A673 (cell line): ENCODE measurements around the gene GON4L. TPM values are rescaled to one million over a fixed set of nuclear protein-coding genes. Genes with fewer than 3 reads are reported as not detected.
"Not testable (repeated sequence)": the region's sequence is repeated elsewhere in the genome, so short reads cannot be mapped to it uniquely, and the experiment has no call there.

ENCODE experiments used
- BruUV-seq: library from RNA; stranded (reverse); fragments of 400-500 nt; replicated peaks from 2 replicates; lab custom pipeline; 2021; lab: Mats Ljungman, UMichigan
- CTCF ChIA-PET: fragments of 300-600 bp; sonication (Branson Sonifier 250); formaldehyde crosslinking; loops from one replicate; lab custom pipeline; 2022; ENCODE audit warnings: antibody characterized with exemption; lab: Charles Lee
- POLR2A ChIA-PET: fragments of 300-600 bp; sonication (Branson Sonifier 250); formaldehyde crosslinking; loops from one replicate; lab custom pipeline; 2022; ENCODE audit warnings: antibody characterized with exemption; ENCODE audit not compliant: low non-redundant PET; lab: Charles Lee
- DNase-seq: peaks from one replicate; pipeline ENCODE4 v3.0.0-alpha.2; 2015; ENCODE audit warnings: low spot score
- H3K27ac ChIP-seq: fragments of 200-600 bp; sonication (generic); 2 replicates; pipeline ENCODE4 v1.5.1; 2016; ENCODE audit warnings: mixed run types, low read depth, mild to moderate bottlenecking, mixed read lengths, antibody characterized with exemption, low read length; ENCODE audit not compliant: poor library complexity, severe bottlenecking
- H3K27me3 ChIP-seq: fragments of 200-600 bp; sonication (generic); replicated peaks from 2 replicates; pipeline ENCODE4 v1.6.1; 2017; ENCODE audit warnings: mixed run types, low read depth, mild to moderate bottlenecking, mixed read lengths, antibody characterized with exemption, low read length; ENCODE audit not compliant: insufficient read depth, poor library complexity
- H3K36me3 ChIP-seq: fragments of 200-600 bp; sonication (generic); 2 replicates; pipeline ENCODE4 v1.6.1; 2016; ENCODE audit warnings: mixed run types, mild to moderate bottlenecking, mixed read lengths, antibody characterized with exemption, low read length; ENCODE audit not compliant: insufficient read depth, poor library complexity, severe bottlenecking
- H3K4me1 ChIP-seq: fragments of 200-600 bp; sonication (generic); 2 replicates; pipeline ENCODE4 v1.6.1; 2017; ENCODE audit warnings: mixed run types, mild to moderate bottlenecking, mixed read lengths, antibody characterized with exemption, low read length; ENCODE audit not compliant: insufficient read depth, poor library complexity, severe bottlenecking
- H3K4me3 ChIP-seq: fragments of 200-600 bp; sonication (generic); 2 replicates; pipeline ENCODE4 v1.5.1; 2016; ENCODE audit warnings: low read depth, mixed run types, mild to moderate bottlenecking, mixed read lengths, low read length; ENCODE audit not compliant: poor library complexity, severe bottlenecking
- H3K9me3 ChIP-seq: fragments of 200-600 bp; sonication (generic); 2 replicates; pipeline ENCODE4 v1.6.1; 2016; ENCODE audit warnings: mixed run types, low read depth, mild to moderate bottlenecking, mixed read lengths, antibody characterized with exemption, low read length; ENCODE audit not compliant: poor library complexity, severe bottlenecking
- EZH2 ChIP-seq: fragments of 200-600 bp; sonication (generic); IDR thresholded peaks from 2 replicates; pipeline ENCODE4 v1.6.1; 2017; ENCODE audit warnings: borderline replicate concordance, low read depth, mild to moderate bottlenecking, mixed read lengths, antibody characterized with exemption, low read length; ENCODE audit not compliant: poor library complexity, severe bottlenecking
- intact Hi-C: fragments of 100-400 bp; cut with micrococcal nuclease; formaldehyde crosslinking; loops from one replicate; pipeline ENCODE4 v1.10.0; 2022; ENCODE audit not compliant: unreplicated experiment
- total RNA-seq: library from RNA; stranded (reverse); gene quantifications from 2 replicates; pipeline ENCODE4 v1.2.3, GENCODE V29; 2021
- TF ChIP-seq, protein P1 (sequence below): fragments of 300-800, 200-600 bp; sonication (generic); conservative IDR thresholded peaks from 2 replicates; pipeline ENCODE4 v1.5.1; 2017; ENCODE audit warnings: low read depth, mild to moderate bottlenecking, antibody characterized with exemption, low read length, moderate library complexity, mixed read lengths

GON4L gene
- total RNA-seq, 1 experiment from 2014 or later = 55.7 TPM

DNA sequence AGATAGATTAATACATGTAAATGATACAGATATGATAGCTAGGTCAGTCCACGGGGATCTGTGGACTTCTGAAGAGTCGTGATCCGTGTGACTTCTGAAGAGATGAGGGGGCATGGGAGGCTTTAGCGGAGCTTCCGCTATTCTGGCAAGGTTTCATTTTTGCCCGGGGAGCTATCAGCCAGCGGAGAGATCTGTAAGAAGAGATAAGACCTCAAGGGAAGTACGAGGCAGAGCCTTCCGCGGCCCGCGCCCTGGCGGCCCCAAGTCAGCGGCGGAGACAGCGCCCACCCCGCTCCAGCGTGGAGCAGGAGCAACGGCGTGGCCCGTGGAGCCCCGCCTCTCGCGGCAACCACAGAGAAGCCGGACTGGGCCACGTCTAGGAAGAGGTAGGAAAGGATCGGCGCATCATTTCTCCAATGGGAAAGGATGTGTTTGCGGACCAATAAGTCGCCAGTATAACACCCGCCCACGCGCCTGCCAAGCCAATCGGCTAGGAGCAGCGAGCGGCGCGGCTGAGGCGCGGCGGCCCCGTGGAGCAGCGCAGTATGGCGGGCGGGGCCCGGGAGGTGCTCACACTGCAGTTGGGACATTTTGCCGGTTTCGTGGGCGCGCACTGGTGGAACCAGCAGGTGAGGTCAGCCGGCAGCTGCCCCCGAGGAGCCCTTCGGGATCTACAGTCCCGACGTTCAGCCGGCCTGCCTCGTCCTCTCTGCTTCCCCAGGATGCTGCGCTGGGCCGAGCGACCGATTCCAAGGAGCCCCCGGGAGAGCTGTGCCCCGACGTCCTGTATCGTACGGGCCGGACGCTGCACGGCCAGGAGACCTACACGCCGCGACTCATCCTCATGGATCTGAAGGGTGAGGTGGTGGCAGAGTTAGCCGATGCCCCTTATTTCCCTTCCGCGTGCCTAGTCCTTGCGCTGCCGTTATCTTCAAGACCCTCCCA is 111.5 kb downstream of the GON4L start:
- CTCF ChIA-PET = interaction anchor here (0.5 kb wide), 1 partner anchor 94 kb away, joined by 3 read pairs; no protein-coding TSS in a partner anchor

DNA sequence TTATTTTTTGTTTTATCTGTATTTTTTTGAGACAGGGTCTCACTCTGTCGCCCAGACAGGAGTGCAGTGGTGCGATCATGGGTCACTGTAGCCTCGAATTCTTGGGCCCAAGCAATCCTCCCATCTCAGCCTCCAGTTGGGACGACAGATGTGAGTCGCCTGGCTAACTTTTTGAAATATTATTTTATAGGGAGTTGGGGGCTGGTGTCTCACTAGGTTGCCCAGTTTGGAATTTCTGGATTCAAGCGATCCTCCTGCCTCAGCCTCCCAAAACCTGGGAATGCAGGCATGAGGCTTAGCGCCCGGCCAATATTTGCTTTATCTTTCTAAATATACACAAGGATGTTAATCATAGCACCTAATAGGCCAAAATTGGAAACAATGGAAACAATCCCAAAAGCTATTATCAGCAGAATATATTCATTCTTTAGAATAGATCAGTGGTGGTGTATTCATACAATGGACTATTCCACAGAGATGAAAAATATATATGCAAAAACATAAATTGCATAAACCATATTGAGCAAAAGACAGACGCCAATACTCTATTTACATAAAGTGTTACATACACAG is 112.2 kb downstream of the GON4L start:
- peaks cover 5% of the 10 kb centered on the region for H3K4me1 ChIP-seq
- H3K4me3 ChIP-seq = peak overlapping the region; percentile 56
- TF ChIP-seq EZH2 = no peak
- TF ChIP-seq, protein P1, sequence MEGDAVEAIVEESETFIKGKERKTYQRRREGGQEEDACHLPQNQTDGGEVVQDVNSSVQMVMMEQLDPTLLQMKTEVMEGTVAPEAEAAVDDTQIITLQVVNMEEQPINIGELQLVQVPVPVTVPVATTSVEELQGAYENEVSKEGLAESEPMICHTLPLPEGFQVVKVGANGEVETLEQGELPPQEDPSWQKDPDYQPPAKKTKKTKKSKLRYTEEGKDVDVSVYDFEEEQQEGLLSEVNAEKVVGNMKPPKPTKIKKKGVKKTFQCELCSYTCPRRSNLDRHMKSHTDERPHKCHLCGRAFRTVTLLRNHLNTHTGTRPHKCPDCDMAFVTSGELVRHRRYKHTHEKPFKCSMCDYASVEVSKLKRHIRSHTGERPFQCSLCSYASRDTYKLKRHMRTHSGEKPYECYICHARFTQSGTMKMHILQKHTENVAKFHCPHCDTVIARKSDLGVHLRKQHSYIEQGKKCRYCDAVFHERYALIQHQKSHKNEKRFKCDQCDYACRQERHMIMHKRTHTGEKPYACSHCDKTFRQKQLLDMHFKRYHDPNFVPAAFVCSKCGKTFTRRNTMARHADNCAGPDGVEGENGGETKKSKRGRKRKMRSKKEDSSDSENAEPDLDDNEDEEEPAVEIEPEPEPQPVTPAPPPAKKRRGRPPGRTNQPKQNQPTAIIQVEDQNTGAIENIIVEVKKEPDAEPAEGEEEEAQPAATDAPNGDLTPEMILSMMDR = no peak
- intact Hi-C loops = no loop called here
- CTCF ChIA-PET = no interaction called here
- no peaks in the 10 kb centered on the region for H3K27me3 ChIP-seq
- TSS peak; percentile 91 for BruUV-seq
- POLR2A ChIA-PET = no interaction called here
- peaks cover 12% of the 10 kb centered on the region for H3K36me3 ChIP-seq
- peak overlapping the region; percentile 74 for H3K27ac ChIP-seq
- H3K9me3 ChIP-seq = no peaks in the 10 kb centered on the region
- no peak for DNase-seq

More for the DNA sequence above, 111.5 kb downstream of the GON4L start:
- H3K36me3 ChIP-seq = peaks cover 12% of the 10 kb centered on the region
- POLR2A ChIA-PET = interaction anchor here (0.6 kb wide), 1 partner anchor 316 kb away, joined by 3 read pairs; no protein-coding TSS in a partner anchor
- peak overlapping the region; percentile 74 for H3K27ac ChIP-seq
- intact Hi-C loops, H3K4me1 ChIP-seq, BruUV-seq, H3K9me3 ChIP-seq, H3K27me3 ChIP-seq: not testable (repeated sequence)
- peak; percentile 99 for DNase-seq
- TF ChIP-seq, protein P1 = 0 out of 2 replicates have a peak, but pooled peaks have one; percentile 18
- H3K4me3 ChIP-seq = peak overlapping the region; percentile 56

DNA sequence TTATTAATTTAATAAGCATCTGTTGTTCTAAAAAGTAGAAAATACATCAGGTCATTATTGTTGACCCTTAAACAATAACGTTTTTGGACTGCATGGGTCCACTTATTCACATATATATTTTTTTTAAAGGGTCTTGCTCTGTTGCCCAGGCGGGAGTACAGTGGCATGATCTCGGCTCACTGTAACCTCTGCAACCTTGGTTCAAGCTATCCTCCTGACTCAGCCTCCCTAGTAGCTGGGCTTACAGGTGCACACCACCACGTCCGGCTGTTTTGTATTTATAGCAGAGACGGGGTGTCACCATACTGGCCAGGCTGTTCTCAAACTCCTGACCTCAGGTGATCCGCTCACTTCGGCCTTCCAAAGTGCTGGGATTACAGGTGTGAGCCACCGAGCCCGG is 115.1 kb downstream of the GON4L start:
- ChIA-PET POLR2A (no interaction called here), CTCF (no interaction called here)
- no TSS peak for BruUV-seq

More for the DNA sequence above, 115.1 kb downstream of the GON4L start:
- no peak overlapping the region for H3K4me3 ChIP-seq
- peaks cover 5% of the 10 kb centered on the region for H3K4me1 ChIP-seq
- DNase-seq = no peak
- no peaks in the 10 kb centered on the region for H3K27me3 ChIP-seq
- H3K9me3 ChIP-seq = no peaks in the 10 kb centered on the region
- TF ChIP-seq, protein P1 = no peak
- H3K36me3 ChIP-seq = peaks cover 23% of the 10 kb centered on the region
- intact Hi-C loops = no loop called here
- no peak overlapping the region for H3K27ac ChIP-seq
